ENCODE measurements around the gene DNAH6.

DNA sequence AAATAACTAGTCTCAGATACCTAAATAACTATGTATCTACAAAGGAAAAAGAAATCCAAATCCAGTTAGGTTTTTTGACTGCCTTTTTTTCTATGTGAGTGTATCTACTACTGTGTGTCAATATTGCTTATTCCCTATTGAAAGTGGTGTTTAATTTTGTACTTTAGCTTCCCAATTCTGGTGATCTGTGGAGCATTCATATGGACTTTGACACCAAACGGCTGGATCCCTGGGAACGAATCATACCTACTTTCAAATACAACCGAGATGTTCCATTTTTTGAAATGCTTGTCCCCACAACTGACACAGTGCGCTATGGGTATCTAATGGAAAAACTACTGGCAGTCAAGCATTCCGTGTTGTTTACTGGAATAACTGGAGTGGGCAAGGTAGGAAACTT, 152.8 kb downstream of the DNAH6 start:
- TF ChIP-seq, protein P1, sequence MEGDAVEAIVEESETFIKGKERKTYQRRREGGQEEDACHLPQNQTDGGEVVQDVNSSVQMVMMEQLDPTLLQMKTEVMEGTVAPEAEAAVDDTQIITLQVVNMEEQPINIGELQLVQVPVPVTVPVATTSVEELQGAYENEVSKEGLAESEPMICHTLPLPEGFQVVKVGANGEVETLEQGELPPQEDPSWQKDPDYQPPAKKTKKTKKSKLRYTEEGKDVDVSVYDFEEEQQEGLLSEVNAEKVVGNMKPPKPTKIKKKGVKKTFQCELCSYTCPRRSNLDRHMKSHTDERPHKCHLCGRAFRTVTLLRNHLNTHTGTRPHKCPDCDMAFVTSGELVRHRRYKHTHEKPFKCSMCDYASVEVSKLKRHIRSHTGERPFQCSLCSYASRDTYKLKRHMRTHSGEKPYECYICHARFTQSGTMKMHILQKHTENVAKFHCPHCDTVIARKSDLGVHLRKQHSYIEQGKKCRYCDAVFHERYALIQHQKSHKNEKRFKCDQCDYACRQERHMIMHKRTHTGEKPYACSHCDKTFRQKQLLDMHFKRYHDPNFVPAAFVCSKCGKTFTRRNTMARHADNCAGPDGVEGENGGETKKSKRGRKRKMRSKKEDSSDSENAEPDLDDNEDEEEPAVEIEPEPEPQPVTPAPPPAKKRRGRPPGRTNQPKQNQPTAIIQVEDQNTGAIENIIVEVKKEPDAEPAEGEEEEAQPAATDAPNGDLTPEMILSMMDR (conservative IDR thresholded peaks at IDR 0.05; ENCODE audit: low read depth, low read length) = no peak
- TF ChIP-seq EZH2phosphoT487 (IDR thresholded peaks at IDR 0.05; ENCODE audit: borderline replicate concordance, low read length) (no peak), EZH2 (IDR thresholded peaks at IDR 0.05; ENCODE audit: low read length, unreplicated experiment) (no peak)
